GM21528 (cell line): ENCODE results near the gene GORAB.

Experiments used
- ATAC-seq: cut with Tn5 transposase; IDR thresholded peaks from one replicate; pipeline ENCODE4 v1.9.1; 2021; ENCODE audit warnings: mild to moderate bottlenecking, moderate library complexity; ENCODE audit not compliant: unreplicated experiment, low FRiP score

GORAB gene, protein sequence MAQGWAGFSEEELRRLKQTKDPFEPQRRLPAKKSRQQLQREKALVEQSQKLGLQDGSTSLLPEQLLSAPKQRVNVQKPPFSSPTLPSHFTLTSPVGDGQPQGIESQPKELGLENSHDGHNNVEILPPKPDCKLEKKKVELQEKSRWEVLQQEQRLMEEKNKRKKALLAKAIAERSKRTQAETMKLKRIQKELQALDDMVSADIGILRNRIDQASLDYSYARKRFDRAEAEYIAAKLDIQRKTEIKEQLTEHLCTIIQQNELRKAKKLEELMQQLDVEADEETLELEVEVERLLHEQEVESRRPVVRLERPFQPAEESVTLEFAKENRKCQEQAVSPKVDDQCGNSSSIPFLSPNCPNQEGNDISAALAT

GRCh38 chr1:170531758-170532657, at the start of gene GORAB:
TSS of gene GORAB (plus strand) at chr1:170532166. CDS start at chr1:170532224, 58 bp downstream.
- peak; percentile 100 for ATAC-seq

DNA sequence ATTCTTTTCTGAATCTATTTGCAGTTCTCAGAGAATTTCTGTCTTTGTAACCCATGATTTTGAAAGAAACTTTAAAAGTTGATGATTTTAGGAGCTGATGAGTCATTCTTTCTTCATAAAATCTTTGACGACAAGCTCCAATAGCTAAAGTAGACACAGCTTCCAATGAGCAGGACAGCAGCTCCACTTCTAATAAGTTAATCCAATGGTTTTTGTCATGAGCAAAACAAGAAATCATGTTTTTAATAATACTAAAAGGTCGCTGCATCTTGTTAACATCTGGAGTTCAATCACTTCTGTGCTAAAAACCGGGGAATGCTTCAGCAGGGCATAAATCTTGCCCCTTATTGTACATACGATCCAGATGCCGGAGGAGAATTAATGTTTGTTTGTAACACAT, 48.9 kb upstream of the GORAB start:
- no peak for ATAC-seq

GRCh38 chr1:170487503-170487902, 44.5 kb upstream of the GORAB start:
- ATAC-seq = no peak

DNA sequence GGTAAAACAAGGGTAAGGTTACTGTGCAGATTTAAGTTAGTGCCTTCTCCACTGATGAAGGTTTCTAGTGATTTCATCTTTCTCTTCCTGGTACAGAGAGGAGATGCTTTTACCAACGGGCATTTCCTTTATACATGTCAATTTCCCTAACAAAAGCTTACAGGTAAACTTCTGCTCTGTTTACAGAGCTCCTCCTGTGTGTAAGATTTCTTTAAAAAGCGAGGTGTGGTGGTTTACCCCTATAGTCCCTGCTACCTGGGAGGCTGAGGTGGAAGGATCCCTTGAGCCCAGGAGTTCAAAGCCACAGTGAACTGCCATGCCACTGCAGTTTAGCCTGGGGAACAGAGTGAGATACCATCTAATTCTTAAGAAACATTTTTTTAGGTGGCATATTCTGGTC, 40.7 kb upstream of the GORAB start:
- ATAC-seq = no peak

DNA sequence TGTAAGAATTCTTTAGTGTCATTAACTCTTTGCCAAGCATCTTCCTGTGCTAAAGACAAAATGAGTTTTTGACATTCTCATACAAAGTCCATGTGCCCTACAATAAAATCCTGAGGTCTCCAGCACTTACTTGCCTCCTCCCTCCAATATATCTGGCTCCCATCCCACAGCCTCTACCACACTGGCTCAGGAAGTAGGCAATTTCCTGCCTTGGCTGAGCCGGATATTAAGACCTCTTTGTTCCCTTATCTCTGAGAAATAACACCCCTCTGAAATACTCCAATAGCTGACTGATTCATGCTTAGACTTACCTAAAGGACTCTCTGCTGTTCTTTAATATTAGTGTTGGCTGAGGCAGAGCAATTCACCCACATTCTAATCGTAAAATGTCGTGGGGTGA, 37.6 kb upstream of the GORAB start:
- no peak for ATAC-seq

GRCh38 chr1:170495006-170495405, 37.0 kb upstream of the GORAB start:
- ATAC-seq = no peak

- ATAC-seq = no peak
Observed at GRCh38 chr1:170498876-170499275, 33.1 kb upstream of the GORAB start.

DNA sequence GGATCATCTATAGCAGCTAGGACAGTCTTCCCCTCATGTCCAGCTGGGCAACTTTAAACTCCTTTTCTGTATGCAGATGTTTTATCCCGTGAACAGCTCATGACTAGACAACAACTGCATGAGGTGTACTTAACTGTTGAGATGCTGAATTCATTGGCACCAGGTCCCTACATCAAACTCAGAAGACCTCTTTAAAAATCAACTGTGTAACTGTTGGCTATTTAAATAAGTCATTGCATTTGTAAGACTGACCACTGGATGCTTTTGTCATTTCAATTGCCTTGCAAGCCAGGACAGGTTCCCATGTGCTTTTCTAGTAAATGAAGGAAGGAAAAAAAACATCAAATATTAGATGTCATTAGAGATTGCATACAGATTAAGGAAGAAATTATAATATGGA, 28.3 kb upstream of the GORAB start:
- ATAC-seq = no peak

- ATAC-seq = no peak
Observed at GRCh38 chr1:170510163-170510562, 21.8 kb upstream of the GORAB start.

DNA sequence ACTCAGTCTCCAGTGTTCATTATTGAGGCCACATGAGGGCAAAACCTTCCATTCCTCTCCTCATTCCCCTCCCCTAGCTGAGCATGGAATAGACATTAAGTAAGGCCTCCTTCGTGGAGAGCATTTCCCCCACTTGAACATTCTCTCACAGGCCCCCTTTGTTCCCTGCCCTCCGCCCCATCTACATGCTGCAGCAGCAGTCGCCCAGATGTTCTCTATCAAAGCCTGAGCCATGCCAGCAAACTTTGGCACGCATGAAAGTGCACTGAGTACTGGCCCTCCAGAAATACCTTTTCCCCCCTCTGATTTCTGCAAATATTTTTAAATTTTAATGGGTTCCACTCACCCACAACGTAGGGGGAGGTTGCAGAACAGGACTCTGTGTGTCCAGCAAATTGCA, 20.9 kb upstream of the GORAB start:
- ATAC-seq = no peak

- ATAC-seq = no peak
Observed at GRCh38 chr1:170513138-170513537, 18.8 kb upstream of the GORAB start.

GRCh38 chr1:170518185-170518834, 13.7 kb upstream of the GORAB start:
- no peak for ATAC-seq

- no peak for ATAC-seq
Observed at GRCh38 chr1:170518965-170519364, 13.0 kb upstream of the GORAB start.

- no peak for ATAC-seq
Observed at GRCh38 chr1:170520601-170521000, 11.4 kb upstream of the GORAB start.

GRCh38 chr1:170521818-170522217, 10.1 kb upstream of the GORAB start:
- no peak for ATAC-seq

GRCh38 chr1:170530972-170531757, 801 bp upstream of the GORAB start:
- ATAC-seq = no peak

DNA sequence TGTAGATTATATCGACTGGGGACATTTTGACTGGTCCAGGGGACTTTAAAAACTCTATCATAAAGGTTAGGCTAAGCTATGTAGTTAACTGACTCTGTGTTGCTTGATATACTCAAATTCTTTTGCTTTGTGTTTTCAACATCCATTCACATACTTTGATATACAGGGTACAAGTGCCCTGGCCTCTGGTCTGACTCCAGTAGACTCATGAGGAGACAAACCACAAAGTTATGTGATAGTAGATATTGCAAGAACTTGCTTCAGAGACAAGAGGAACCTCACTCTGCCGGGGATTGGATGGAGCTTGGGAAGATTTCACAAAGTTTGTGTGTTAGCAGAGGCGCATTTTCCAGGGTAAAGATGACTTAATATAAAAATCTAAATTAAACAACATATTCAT, 1.3 kb downstream of the GORAB start:
- no peak for ATAC-seq

DNA sequence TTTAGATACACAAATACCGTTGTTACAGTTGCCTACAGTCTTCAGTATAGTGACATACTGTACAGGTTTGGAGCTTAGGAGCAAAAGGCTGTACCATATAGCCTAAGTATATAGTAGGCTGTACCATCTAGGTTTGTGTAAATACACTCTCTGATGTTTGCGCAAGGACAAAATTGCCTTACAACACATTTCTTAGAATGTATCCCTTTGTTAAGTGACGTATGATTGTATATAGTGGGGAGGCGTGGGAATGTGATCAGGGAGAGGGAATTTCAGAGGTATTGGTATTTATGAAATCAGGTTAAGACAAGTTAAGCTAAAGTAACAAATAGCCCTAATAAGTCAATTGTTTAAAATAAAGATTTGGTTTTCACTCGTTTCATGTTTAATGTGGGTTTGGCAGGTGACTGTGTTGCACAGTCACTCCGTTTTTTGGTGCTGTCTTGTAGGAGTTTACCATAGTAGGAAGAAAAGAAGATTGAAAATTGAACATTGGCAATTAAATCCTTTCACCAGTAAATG, 2.7 kb downstream of the GORAB start:
- ATAC-seq = no peak

DNA sequence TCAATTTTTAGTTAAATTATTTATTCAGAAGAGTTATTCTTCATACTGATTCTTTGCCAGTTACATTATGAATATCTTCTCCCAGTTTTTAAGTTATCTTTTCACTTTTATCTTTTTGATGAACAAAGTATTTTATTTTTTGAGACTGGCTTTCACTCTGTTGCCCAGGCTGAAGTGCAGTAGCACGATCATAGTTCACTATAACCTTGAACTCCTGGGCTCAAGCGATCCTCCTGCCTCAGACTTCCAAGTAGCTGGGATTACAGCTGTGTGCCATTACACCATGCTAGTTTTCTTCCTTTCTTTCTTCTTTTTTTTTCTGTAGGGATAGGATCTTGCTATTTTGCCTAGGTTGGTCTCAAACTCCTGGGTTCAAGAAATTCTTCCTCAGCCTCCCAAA, 3.5 kb downstream of the GORAB start:
- no peak for ATAC-seq

DNA sequence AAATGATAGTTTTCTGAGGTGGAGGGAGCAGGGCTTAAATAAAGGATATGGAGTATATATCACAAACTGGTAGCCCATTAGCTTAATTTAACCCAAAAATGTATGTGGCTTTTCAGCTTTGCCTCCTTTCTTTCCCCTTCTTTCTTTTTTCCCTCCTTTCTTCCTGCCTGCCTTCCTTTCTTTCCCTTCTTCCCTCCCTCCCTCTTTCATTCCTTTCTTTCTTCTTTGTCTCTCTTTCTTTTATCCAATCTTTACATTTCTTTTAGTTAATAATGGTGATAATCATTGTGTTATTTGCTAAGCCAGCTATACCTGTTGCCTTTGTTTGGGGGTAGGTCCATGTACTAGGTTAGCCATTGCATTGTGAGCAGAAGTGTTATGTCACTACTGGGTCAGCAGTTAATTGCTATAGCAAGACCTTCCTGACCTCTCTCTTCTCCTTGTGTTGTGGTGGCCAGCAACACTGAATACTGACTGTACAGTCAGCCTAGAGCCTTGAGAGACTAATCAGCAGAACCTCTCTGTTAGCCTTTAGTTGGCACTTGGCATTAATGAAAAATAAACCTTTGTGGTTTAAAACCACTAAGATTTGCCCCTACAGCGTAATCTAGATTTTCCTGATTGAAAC, 5.1 kb downstream of the GORAB start:
- no peak for ATAC-seq
